Fibroblast of skin of abdomen (primary cell): ENCODE data around the gene CCDC92. TPM values are rescaled to one million over a fixed set of nuclear protein-coding genes. Genes with fewer than 3 reads are reported as not detected.
A peak's percentile ranks its signal among the peaks of the same experiment; 100 is the strongest.

ENCODE experiments used
- DNase-seq: peaks from one replicate; pipeline ENCODE4 v3.0.0-alpha.2; 2013
- polyA plus RNA-seq, 2 experiments: library from polyadenylated mRNA; unstranded; fragments of 120-200 nt; gene quantifications; one replicate each; pipeline ENCODE4 v1.2.1, GENCODE V29; 2013; ENCODE audit not compliant: insufficient read length in 2 of 2

CCDC92 gene, protein sequence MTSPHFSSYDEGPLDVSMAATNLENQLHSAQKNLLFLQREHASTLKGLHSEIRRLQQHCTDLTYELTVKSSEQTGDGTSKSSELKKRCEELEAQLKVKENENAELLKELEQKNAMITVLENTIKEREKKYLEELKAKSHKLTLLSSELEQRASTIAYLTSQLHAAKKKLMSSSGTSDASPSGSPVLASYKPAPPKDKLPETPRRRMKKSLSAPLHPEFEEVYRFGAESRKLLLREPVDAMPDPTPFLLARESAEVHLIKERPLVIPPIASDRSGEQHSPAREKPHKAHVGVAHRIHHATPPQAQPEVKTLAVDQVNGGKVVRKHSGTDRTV
- 72.6 TPM for polyA plus RNA-seq (2013, experiment 1 of 2; ENCODE audit: insufficient read length)
- polyA plus RNA-seq (2013, experiment 2 of 2; ENCODE audit: insufficient read length): 75.3 TPM

DNA sequence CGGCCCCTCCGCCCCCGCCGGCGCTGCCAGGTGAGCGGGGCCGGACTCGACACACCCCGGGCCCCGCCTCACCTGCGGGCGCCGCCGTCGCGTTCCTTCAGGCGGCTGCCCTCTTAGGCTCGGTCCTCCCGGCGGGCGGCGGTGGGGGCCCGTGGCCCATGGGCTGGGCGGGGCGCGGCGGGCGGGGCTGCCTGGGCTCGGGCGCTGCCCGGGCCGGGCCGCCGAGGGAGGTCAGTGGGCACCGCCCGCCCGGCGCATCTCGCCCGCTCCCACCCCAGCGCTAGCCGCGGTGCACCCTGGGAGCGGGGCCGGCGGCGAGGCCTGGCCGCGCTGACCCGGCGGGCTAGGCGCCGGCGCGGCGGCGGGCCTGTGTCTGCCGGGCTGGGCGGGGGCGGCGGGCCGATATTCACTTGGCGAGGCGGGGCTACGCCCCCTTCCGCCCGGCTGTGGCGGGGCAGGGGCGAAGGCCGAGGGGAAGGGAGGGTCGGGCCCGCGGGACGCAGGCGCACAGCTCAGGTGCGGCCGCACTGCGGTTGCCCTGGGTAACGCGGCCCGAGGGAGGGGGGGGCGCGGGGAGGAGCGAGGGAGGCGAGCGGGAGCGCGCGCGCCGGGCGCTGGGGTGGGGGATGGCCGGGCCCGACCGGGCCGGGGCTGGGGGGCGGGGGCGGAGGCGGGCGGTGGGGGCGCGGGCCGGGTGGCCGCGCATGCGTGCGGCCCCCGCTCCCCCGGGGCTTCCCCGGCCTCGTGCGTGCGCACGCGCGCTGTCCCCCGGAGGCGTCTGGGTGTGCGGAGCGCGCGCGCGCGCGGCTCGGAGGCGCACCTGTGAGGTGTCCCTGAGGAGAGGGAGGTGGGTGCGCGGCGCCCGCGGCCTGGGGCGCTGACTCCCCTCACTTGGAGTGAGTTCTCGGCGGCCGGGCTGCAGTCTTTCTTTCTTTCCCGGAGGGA is at the start of gene CCDC92, which contains the start of gene ZNF664:
CCDC92 (minus strand) TSS at position 375 of the 945 bp plus-strand sequence. CDS start 28,526 bp downstream, outside the sequence.
ZNF664 (plus strand) TSS at position 759 of the 945 bp plus-strand sequence. CDS start 38,930 bp downstream, outside the sequence.
- peak; percentile 93 for DNase-seq

DNA sequence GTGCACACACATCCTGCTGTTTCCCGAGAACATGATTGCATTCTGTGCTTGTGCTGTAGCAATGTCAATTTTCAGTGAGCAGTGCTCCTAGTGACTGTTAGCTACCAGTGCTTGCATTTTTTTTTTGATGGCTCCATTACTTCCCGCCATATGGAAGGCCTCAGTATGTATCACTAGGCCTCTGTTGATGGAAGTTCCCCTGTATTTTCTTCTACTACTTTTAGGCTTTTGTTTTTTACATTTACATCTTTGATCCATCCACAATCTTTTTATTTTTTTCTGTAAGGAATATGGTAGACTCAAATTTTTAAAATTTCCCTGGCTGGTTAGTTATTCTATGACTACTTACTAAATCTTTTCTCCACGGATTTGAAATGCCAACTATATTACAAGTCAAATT is 49.5 kb upstream of the CCDC92 start:
- no peak for DNase-seq

DNA sequence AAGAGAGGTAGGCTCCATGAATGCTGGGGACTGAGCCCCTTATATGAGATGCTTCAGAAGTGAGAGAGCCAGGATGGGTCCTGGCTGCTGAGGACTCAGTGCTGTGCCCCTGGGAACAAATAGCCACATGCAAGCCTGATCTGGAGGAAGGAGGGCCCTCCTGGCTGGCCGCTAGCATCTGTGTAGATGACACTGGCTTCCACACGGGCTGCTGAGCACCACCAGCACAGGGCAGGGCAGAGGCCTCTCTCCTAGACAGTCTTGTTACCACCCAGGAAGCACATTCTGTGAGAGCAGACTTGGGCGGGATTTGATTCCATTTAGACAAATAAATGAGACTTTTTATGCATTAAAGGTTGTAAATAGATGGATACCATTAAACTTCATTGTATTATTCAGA is 48.4 kb upstream of the CCDC92 start:
- DNase-seq: no peak

DNA sequence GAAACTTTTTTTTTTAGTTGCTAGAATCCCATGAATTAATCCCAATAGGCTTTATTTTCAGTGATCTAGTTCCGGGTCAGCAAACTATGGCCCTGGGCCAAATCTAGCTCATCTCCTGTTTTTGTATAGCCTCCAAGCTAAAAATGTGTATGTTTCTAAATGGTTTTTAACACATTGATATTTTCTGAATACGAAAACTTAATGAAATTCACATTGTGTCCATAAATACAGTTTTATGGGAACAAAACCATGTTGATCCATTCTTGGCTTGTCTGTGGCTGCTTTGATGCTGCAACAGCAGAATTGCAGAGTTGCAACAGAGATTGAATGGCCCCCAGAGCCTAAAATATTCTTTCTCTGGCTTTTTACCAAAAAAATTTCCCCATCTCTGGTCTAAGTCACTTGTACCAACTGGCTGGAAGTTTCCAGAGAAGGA is 47.9 kb upstream of the CCDC92 start:
- peak; percentile 46 for DNase-seq

GRCh38 chr12:124019115-124019514 is 46.5 kb upstream of the CCDC92 start:
- no peak for DNase-seq

- DNase-seq: no peak
These were observed 45.9 kb upstream of the CCDC92 start for GRCh38 chr12:124018539-124018938.

DNA sequence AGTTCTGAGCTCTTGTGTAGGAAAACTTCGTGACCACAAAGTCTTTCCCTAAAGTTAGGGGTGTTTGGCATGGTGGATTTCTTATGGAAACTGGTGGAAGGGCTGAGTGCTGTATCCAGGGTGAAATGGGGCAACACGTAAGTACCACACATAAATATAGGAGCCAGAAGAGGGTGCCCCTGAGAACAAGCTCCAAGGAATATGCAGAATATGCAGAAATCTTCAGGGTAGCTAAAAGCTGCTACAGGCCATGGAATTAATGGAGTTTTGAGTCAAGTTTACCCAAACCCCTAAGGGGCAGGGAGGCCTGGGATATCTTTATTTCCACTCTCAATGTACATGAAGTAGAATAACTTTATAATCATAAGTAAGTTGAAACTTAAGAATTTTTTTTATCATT is 44.4 kb upstream of the CCDC92 start:
- DNase-seq: no peak

DNA sequence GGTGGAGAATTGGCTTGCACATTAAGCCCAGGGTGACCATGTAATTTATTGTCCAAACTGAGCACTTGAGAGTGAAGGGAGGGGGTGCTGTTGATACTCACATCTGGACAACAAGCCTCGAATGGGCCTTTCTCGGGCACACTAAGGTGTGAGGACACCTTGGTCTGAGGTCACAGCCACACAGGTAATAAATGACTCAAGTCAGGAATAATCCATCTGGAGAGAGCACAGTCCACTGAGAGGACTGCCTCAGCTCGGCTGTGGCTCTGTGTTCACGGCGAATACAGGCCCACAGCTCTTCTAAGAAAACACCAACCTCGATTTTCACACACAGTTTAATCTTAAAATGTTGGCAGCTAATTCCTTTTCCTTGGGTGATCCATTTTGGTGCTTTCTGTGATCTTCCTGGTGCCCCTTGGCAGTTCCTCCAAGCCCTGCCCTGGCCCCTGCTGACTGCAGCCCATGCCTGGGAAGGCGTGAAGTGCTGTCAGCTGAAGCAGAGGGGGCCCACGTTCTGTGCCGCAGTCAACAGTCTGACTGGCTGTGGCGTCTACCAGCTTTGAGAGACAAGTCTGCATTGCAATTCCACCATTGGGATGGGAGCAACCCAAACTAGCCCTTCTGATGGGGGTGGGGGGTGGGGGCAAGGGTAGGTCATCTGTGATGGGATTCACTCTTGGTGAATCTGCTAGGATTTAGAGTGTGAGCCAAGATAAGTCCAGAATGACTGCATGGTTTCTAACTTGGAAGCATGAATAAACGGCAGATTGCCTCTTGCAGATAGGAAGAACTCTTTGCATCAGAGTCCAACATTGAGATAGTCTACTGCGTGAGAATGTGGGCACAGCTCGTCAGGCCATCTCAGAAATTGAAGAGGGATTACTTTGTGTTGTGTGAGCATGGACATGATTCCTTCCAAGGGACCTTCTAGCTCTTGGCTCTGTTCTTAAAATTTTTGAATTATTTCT is 43.1 kb upstream of the CCDC92 start:
- no peak for DNase-seq

GRCh38 chr12:124013073-124013472 is 40.4 kb upstream of the CCDC92 start:
- DNase-seq: no peak

GRCh38 chr12:124011435-124012115 is 38.9 kb upstream of the CCDC92 start:
- no peak for DNase-seq

DNA sequence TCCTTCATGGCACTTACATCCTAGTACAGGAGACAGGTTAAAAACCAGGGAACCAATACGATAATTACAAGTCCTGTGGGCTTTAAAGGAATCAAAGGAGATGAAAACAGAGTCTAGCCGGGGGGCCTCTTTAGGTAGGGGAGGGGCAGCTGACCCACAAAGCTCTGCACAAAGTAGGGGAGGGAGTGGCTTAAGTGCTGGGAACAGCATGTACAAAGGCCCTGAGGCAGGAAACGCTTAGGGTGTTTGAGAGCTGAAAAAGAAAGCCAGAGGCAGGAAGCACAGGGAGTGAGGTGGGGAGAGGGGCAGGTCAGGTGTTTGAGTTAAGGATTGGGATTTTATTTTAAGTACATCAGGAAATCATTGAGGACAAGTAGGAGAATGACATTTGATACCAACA is 38.1 kb upstream of the CCDC92 start:
- no peak for DNase-seq

DNA sequence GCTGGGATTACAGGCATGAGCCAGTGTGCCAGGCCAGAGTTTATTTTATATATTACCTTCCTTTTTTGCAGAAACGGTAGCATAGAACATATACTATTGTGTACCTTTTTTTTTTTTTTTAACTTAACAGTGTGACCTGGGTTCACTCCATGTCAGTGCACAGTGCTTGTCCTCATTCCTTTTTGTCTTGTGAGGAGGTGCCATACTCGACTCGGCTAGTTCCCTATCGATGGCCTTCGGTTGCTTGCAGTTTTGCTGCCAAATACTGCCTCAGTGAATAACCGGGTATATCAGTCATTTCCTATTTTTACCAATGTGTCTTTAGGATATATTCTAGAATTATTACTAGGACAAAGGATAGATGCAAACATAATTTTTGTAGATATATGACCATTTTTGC is 37.1 kb upstream of the CCDC92 start:
- DNase-seq: no peak

- DNase-seq: no peak
These were observed 36.0 kb upstream of the CCDC92 start for GRCh38 chr12:124008595-124008994.

GRCh38 chr12:124007826-124008570 is 35.4 kb upstream of the CCDC92 start:
- DNase-seq: peak; percentile 48

GRCh38 chr12:124006846-124007713 is 34.4 kb upstream of the CCDC92 start:
- no peak for DNase-seq

GRCh38 chr12:124006085-124006845 is 33.6 kb upstream of the CCDC92 start:
- DNase-seq: no peak

DNA sequence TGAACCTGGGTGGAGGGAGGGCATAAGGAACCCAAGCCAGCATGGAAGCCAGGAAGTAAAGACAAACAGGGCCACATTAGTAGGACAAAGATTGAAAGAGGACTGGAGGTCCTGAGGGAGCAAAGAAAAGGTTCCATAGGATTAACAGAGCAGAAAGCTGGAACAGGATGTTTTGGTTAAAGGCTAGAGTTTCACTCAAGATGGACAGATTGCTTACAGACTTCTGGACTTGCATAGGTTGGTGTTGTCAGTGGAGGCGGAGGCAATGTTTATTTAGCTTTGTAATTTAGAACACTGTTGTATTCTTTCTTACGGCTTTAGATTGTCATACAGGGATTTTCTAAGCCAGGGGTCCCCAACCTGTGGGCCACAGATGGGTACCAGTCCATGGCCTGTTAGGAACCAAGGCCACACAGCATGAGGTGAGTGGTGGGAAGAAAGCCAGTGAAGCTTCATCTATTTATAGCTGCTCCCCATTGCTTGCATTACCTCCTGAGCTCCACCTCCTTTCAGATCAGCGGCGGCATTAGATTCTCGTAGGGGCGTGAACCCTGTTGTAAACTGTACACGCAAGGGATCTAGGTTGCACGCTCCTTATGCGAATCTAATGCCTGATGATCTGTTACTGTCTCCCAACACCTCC is 31.7 kb upstream of the CCDC92 start:
- no peak for DNase-seq

- DNase-seq: no peak
These were observed 30.0 kb upstream of the CCDC92 start for GRCh38 chr12:124002654-124003053.
